HTR-8/SVneo (cell line): ENCODE data around the gene TFPI.

Source experiments
- DNase-seq: peaks from one replicate; pipeline ENCODE4 v3.0.0; 2011; ENCODE audit warnings: low spot score, mixed read lengths; ENCODE audit not compliant: insufficient read length
- FAIRE-seq: peaks from 2 replicates; lab custom pipeline; 2011; peaks lifted over from hg19 to GRCh38; lab: Jason Lieb, UNC

TFPI gene

DNA sequence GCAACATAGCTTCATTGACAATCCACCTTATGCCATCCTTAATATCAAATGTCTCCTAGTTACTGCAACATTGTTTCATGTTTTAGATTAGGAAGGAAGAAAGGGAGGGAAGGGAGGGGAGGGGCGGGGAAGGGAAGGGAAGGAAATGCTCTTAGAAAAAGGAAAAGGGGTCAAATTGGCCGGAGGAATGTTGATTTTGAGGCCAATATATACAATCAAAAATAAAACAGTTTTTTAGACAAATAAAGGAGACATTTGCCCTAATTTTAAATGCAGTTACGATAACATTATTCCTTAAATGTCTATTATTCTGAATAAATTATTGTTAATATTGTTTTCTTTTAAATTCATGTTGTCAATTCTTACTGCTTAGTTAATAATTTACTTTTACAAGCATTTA lies 72.7 kb downstream of the TFPI start:
- DNase-seq (no peak), FAIRE-seq (no peak)

DNA sequence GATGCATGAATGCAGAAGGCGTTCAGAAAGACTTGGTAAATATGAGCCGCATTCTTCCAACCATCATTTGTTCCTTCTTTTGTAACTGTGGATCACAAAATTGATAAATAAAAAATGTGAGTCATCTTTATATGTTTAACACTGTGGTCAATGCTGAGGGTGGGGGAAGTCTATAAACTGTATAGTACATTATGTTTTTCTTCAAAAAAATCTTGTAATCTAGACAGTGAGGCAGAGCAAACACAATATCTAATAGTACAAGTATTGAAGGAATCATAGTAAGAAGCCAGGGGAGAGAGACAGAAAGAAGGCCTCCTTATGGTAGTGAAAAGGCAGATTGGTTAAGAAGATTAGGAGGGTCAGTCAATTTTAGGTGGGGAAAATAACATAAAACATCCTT lies 75.5 kb downstream of the TFPI start:
- no peak for DNase-seq
- no peak for FAIRE-seq

DNA sequence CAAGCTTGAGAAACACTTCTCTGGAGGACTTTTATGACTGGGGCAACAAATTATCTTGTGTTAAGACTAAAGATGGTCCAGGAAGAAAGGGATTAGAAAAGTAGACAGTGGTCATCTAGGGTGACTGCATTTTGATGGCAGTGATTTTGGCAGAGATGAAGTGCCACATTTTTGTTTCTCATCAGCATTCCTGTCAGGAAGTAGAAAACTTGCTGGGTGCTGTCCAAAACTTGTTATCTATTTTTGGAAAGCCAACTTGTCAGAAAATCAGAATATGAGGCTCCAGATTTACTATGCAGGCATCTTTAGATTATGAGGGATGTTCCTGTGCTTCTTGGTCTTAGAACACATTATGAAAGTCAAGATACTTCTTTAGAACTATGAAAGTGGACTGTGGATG lies 77.2 kb downstream of the TFPI start:
- FAIRE-seq (no peak), DNase-seq (no peak)

GRCh38 chr2:187475499-187476248 lies 78.6 kb downstream of the TFPI start:
- DNase-seq (no peak), FAIRE-seq (no peak)

DNA sequence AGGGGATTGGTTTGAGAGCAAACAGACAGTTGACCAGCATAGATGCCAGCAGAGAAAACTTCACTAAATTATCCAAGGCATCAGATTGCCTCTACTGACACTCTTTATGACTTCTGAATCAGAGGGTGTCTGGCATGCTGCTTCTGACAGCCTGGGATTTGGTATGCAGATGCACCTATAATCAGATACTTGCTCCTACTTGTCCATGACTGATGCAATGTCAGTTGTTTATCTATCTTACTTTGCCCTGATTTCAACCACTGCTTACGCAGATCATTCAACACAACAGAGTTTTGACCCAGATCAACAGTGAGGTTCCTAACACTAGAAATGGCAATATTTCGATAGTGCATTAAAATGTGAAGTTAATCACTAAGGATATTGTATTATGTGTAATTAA lies 83.5 kb downstream of the TFPI start:
- FAIRE-seq: peak; percentile 55
- DNase-seq: no peak

DNA sequence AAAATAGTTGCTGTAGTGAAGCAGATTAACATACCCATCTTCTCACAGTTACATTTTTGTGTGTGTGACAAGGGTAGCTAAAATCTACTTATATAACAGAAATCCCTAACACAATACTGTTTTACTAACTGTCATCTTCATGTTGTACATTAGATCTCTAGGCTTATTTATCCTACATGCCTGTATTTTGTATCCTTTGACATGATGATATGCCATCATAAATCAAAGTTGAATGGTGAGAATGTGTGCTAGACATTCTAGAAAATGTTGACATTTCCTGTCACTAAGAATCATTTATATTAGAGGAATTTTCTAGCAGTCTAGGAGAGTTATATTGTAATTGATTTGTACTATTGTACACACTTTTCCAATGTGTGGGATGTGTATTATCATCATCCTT lies 84.7 kb downstream of the TFPI start:
- FAIRE-seq (peak; percentile 16), DNase-seq (no peak)

DNA sequence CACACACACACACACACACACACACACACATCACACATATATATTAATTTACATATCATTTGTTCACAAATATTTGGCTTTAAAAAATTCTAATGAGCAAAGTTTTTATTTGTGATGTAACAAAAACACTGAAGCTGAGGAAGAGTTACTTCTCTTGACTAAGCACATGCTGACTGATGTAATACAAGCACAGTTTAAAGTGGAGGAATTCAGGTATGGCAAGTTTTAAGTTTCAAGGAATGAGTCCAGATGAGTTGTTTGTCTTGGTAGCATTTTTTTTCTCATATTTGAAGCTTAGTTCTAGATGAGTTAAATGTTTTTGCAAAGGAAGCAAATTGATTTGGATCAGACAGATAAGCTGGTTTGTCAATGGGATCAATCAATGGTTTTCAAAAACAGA lies 86.0 kb downstream of the TFPI start:
- DNase-seq (no peak), FAIRE-seq (no peak)

- DNase-seq: no peak
- FAIRE-seq: no peak
Measured at GRCh38 chr2:187466129-187466792, 88.0 kb downstream of the TFPI start.

- DNase-seq (no peak), FAIRE-seq (no peak)
Measured at GRCh38 chr2:187462839-187463238, 91.4 kb downstream of the TFPI start.

GRCh38 chr2:187461294-187462261 lies 92.7 kb downstream of the TFPI start:
- DNase-seq (peak; percentile 49), FAIRE-seq (peak; percentile 88)

- DNase-seq (no peak), FAIRE-seq (no peak)
Measured at GRCh38 chr2:187459256-187459655, 95.0 kb downstream of the TFPI start.

DNA sequence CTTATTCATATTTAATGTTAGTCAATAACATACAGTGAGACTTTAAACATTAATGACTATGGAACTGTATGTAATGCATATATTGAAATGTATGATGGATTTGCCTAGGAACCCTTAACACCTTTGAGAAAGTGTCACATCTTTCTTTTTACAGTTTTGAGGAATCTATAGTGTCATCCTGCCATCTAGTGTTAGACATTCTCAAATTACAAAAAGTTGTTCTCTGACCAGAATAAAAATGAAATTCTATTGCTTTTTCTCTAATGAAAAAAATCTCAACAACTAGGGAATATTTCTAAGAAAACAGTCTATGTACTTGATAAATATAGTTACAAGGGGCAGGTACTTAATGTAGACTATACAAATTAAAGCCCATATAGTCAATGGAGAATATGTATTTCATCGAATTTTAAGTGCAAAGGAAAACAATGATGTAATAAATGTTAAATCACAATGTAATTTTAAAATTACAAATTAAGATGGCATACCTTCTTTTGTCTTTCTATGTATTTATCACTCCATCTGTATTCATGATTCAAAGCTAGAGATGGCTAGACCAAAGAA lies 101.1 kb downstream of the TFPI start:
- DNase-seq (peak; percentile 14), FAIRE-seq (no peak)

DNA sequence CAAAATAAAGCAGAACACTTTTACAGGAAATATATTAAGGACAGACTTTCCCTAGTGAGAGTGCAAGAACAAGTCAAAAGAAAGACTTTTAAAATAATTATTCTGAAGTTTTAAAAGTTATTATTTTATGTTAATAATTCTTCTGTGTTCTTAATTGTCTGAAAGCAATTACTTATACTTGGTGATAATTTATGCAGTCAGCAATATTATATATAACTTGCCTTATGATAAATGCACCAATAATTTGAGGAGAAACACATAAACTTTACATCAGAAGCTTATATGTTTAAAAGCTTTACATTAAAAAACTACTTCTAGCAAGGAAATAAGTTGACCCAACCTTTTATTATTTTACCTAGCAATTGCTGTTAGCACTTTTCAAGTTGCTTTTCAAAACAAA lies 102.7 kb downstream of the TFPI start:
- DNase-seq (no peak), FAIRE-seq (no peak)

DNA sequence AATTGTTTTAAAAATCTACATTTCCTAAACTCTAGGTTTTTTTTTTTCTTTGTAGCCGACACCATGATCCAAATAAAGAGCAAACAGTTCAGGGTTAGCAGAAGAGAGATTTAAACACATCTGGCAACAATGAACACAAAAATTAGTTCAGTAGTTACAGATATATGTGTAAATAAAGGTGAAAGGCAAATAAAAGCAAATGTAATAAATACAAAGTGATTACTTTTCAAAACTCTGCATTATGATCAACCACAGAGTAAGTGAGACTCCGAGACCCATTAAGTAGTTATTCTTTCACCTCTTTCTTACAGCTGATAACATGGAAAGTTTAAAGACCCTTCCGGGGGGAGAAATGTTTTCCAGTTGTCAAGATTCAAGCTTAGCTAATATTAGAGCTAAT lies 106.9 kb downstream of the TFPI start:
- FAIRE-seq (no peak), DNase-seq (no peak)

- no peak for FAIRE-seq
- DNase-seq: no peak
Measured at GRCh38 chr2:187446711-187447110, 107.5 kb downstream of the TFPI start.

- FAIRE-seq (no peak), DNase-seq (no peak)
Measured at GRCh38 chr2:187445051-187445450, 109.2 kb downstream of the TFPI start.

DNA sequence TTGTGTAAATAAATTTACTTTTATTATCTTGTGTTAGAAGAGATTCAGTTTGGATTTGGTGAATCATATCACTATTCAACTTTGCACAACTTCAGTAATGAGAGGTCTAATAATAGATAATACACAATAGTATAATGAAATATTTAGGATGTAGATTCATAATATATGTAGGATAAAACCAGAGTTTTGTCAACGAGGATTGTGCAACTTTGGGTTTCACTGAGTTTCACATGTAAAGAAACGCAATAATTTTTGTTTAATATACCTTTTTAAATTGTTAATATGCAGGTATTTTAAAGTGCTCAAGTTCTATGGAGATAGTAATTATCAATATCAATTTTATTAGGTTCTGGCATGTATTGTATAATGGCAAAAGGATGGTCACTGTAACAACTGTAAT lies 111.5 kb downstream of the TFPI start:
- DNase-seq (no peak), FAIRE-seq (no peak)

DNA sequence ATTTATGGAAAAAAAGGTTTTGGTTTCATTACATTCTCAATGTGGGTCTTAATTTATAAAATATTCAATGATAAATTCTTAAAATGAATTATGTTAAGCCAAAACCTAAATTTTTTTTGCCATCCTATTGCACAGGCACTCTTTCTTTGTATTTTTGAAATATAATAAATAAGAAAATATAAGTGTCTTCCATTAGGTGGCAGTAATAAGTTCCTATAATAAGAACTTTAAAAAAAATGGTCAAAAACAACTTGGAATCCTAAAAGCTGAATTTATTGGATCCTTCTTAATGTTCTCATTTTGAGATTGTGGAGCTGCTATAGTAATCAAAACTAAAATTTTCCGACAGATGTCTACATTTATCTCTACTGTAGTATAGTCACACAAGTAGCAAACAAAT lies 111.9 kb downstream of the TFPI start:
- FAIRE-seq: no peak

DNA sequence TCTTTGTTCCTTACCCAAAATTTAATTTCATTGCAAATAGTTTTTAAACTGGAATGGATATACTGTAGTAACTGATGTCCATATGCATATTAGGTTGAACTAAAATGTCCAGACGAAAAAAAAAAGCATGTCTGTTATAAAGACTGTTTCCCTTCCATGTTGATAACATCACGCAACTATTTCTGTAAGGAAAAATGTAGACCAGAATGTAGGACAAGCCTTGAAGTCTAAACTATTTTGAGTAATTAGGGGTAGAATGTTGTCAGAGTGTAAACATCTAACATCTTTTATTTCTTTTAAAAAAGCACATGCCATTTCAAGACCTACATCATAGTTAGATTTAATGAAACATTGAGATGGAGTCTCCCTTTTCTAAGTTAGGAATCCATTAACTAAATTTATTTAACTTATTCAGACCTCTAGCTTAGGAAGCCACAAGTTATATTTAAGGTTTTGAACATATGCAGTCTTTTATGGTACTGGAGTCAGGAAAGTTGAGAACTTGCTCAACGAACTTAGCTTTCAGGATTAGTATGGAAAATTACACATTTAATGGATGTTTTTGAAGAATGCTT lies 114.0 kb downstream of the TFPI start:
- FAIRE-seq (no peak), DNase-seq (no peak)

More for the DNA sequence above, 111.9 kb downstream of the TFPI start:
- no peak for DNase-seq

- DNase-seq: no peak
- no peak for FAIRE-seq
Measured at GRCh38 chr2:187438455-187438854, 115.8 kb downstream of the TFPI start.
